Mesothelial cell of epicardium (in vitro differentiated cells): Measurements from ENCODE around the gene TRAPPC12. TPM values are rescaled to one million over a fixed set of nuclear protein-coding genes. Genes with fewer than 3 reads are reported as not detected.
A peak's percentile ranks its signal among the peaks of the same experiment; 100 is the strongest.
"Not testable (repeated sequence)": the region's sequence is repeated elsewhere in the genome, so short reads cannot be mapped to it uniquely, and the experiment has no call there.

ENCODE experiments used
- DNase-seq, 2 experiments: peaks; one replicate each; pipeline ENCODE4 v3.0.0; 2021; ENCODE audit warnings: low spot score in 2 of 2; ENCODE audit not compliant: unreplicated experiment in 2 of 2
- H3K27ac Mint-ChIP-seq: 2 replicates; pipeline ENCODE4 v1.8.0; 2021; ENCODE audit warnings: mixed read lengths
- H3K27me3 Mint-ChIP-seq: 2 replicates; pipeline ENCODE4 v1.8.0; 2021; ENCODE audit warnings: low read depth, mixed read lengths
- H3K36me3 Mint-ChIP-seq: 2 replicates; pipeline ENCODE4 v1.8.0; 2021; ENCODE audit warnings: mixed read lengths
- H3K4me1 Mint-ChIP-seq: 2 replicates; pipeline ENCODE4 v1.8.0; 2021; ENCODE audit warnings: mixed read lengths
- H3K4me3 Mint-ChIP-seq: 2 replicates; pipeline ENCODE4 v1.8.0; 2021; ENCODE audit warnings: mild to moderate bottlenecking, moderate library complexity, mixed read lengths
- H3K9me3 Mint-ChIP-seq: 2 replicates; pipeline ENCODE4 v1.8.0; 2021; ENCODE audit warnings: mixed read lengths
- CTCF ChIP-seq: fragments of 200-600 bp; sonication (generic); IDR thresholded peaks from one replicate; pipeline ENCODE4 v1.5.0; 2021; ENCODE audit warnings: antibody characterized with exemption; ENCODE audit not compliant: unreplicated experiment
- total RNA-seq: library from RNA; stranded (reverse); gene quantifications from 3 replicates; pipeline ENCODE4 v1.2.1, GENCODE V29; 2021

TRAPPC12 gene
- total RNA-seq, 1 donor from 2014 or later, result 134 TPM

DNA sequence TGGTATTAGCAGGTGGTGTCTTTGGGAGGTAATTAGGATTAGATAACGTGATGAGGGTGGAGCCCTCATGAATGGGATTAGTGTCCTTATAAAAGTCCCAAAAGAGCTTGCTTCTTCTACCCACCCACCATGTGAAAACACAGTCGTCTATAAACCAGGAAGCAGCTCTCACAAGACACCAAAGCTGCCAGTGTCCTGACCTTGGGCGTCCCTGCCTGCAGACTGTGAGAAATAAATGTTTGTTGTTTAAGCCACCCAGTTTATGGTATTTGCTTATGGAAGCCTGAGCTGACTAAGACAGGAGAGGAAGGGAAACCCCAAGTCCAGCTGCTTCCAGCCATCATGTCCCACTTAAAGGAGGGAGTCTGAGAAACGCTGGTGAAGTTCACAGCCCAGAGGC is 126.3 kb downstream of the TRAPPC12 start:
- DNase-seq, result no peak
- no peak overlapping the region for H3K27ac Mint-ChIP-seq
- peaks cover 12% of the 10 kb centered on the region for H3K9me3 Mint-ChIP-seq
- peaks cover 41% of the 10 kb centered on the region for H3K36me3 Mint-ChIP-seq
- H3K27me3 Mint-ChIP-seq, result no peaks in the 10 kb centered on the region
- no peak for TF ChIP-seq CTCF
- no peak overlapping the region for H3K4me3 Mint-ChIP-seq
- no peaks in the 10 kb centered on the region for H3K4me1 Mint-ChIP-seq

DNA sequence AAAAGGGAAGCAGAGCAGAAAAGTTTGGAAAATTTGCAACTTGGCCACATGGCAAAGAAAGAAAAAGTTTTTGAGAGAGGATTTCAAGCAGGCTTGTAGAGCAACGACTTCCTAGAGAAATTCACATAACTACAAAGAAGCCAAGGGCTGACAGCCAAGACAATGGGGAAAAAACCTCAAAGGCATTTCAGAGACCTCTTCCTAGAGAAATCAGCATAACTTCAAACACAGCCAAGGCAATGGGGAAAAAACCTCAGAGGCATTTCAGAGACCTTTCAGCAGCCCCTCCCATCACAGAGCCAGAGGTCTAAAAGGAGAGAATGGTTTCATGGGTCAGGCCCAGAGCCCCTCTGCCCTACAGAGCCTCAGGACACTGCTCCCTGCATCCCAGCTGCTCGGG is 132.6 kb downstream of the TRAPPC12 start:
- no peak overlapping the region for H3K4me3 Mint-ChIP-seq
- H3K36me3 Mint-ChIP-seq, result peaks cover 54% of the 10 kb centered on the region
- peaks cover 26% of the 10 kb centered on the region for H3K9me3 Mint-ChIP-seq
- no peaks in the 10 kb centered on the region for H3K4me1 Mint-ChIP-seq
- no peak for DNase-seq
- no peak overlapping the region for H3K27ac Mint-ChIP-seq
- H3K27me3 Mint-ChIP-seq, result no peaks in the 10 kb centered on the region
- no peak for TF ChIP-seq CTCF

GRCh38 chr2:3513026-3513810 is 133.7 kb downstream of the TRAPPC12 start:
- H3K4me1 Mint-ChIP-seq, result peaks cover 9% of the 10 kb centered on the region
- H3K36me3 Mint-ChIP-seq, result peaks cover 46% of the 10 kb centered on the region
- no peaks in the 10 kb centered on the region for H3K27me3 Mint-ChIP-seq
- TF ChIP-seq CTCF, result no peak
- H3K27ac Mint-ChIP-seq, result no peak overlapping the region
- H3K4me3 Mint-ChIP-seq, result no peak overlapping the region
- peaks cover 18% of the 10 kb centered on the region for H3K9me3 Mint-ChIP-seq
- DNase-seq, result no peak

- Mint-ChIP-seq H3K36me3 (peaks cover 35% of the 10 kb centered on the region), H3K9me3 (peaks cover 15% of the 10 kb centered on the region), H3K4me1 (peaks cover 18% of the 10 kb centered on the region)
- H3K4me3 Mint-ChIP-seq, H3K27ac Mint-ChIP-seq, DNase-seq, H3K27me3 Mint-ChIP-seq: not testable (repeated sequence)
Observed at GRCh38 chr2:3515438-3515837, 135.9 kb downstream of the TRAPPC12 start.

GRCh38 chr2:3516831-3517230 is 137.3 kb downstream of the TRAPPC12 start:
- DNase-seq, result no peak
- no peaks in the 10 kb centered on the region for H3K27me3 Mint-ChIP-seq
- H3K36me3 Mint-ChIP-seq, result peaks cover 23% of the 10 kb centered on the region
- peaks cover 27% of the 10 kb centered on the region for H3K4me1 Mint-ChIP-seq
- no peak overlapping the region for H3K27ac Mint-ChIP-seq
- no peak for TF ChIP-seq CTCF
- peaks cover 15% of the 10 kb centered on the region for H3K9me3 Mint-ChIP-seq
- H3K4me3 Mint-ChIP-seq, result no peak overlapping the region

DNA sequence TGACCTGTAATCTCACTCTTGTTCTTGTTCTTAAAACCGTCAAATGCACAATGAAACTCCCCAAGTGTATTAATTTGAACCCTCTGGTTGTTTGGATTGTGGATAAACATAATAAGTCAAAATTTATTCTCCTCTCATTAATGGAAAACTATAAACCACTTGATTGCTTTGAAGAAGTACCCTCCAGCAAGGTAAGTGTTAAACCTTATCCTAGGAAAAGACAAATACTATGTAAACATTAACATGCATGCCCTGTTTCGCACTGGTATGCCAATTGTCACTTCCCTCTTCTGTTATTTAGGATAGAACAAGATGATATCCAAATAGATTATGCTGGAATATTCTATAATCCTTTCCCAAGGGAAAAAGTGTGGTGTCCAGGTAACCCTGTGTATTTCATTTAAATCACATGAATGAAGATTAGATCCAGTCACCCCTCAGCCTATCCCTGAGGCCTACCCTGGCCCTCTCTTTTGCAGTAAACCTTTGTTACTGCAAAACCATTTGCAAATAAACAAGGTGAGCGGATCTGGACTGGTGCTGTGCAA is 138.5 kb downstream of the TRAPPC12 start:
- Mint-ChIP-seq H3K36me3 (peaks cover 18% of the 10 kb centered on the region), H3K4me3 (peak overlapping the region; percentile 83), H3K27me3 (no peaks in the 10 kb centered on the region), H3K27ac (peak overlapping the region; percentile 94), H3K9me3 (peaks cover 15% of the 10 kb centered on the region), H3K4me1 (peaks cover 34% of the 10 kb centered on the region)
- no peak for TF ChIP-seq CTCF
- DNase-seq, result no peak
